GM21423 (cell line): ENCODE measurements around the gene UCHL1.
"Not testable (repeated sequence)": the region's sequence is repeated elsewhere in the genome, so short reads cannot be mapped to it uniquely, and the experiment has no call there.

Source experiments
- ATAC-seq: cut with Tn5 transposase; IDR thresholded peaks from one replicate; pipeline ENCODE4 v1.9.1; 2021; ENCODE audit warnings: mild to moderate bottlenecking, moderate library complexity; ENCODE audit not compliant: unreplicated experiment

UCHL1 gene

GRCh38 chr4:41236032-41236431, 20.7 kb upstream of the UCHL1 start:
- ATAC-seq = no peak

GRCh38 chr4:41236508-41236907, 20.2 kb upstream of the UCHL1 start:
- no peak for ATAC-seq

- no peak for ATAC-seq
These were observed 14.8 kb upstream of the UCHL1 start for GRCh38 chr4:41241919-41242318.

- ATAC-seq = no peak
These were observed 10.7 kb upstream of the UCHL1 start for GRCh38 chr4:41245983-41246382.

GRCh38 chr4:41256131-41256739, 493 bp upstream of the UCHL1 start:
- no peak for ATAC-seq

GRCh38 chr4:41257257-41257901, 651 bp downstream of the UCHL1 start:
- ATAC-seq = peak; percentile 46

GRCh38 chr4:41257906-41258305, 1.2 kb downstream of the UCHL1 start:
- no peak for ATAC-seq

GRCh38 chr4:41258783-41259182, 2.1 kb downstream of the UCHL1 start:
- ATAC-seq = no peak

- ATAC-seq = no peak
These were observed 3.5 kb downstream of the UCHL1 start for GRCh38 chr4:41260116-41260733.

- no peak for ATAC-seq
These were observed 5.5 kb downstream of the UCHL1 start for GRCh38 chr4:41262198-41262597.

GRCh38 chr4:41264212-41264611, 7.5 kb downstream of the UCHL1 start:
- ATAC-seq = no peak

GRCh38 chr4:41267997-41268396, 11.3 kb downstream of the UCHL1 start:
- no peak for ATAC-seq

GRCh38 chr4:41268721-41269517, 12.2 kb downstream of the UCHL1 start:
- ATAC-seq = no peak

GRCh38 chr4:41269682-41270081, 13.0 kb downstream of the UCHL1 start:
- no peak for ATAC-seq

- ATAC-seq = not testable (repeated sequence)
These were observed 19.2 kb downstream of the UCHL1 start for GRCh38 chr4:41275931-41276330.

- no peak for ATAC-seq
These were observed 23.3 kb downstream of the UCHL1 start for GRCh38 chr4:41280010-41280409.

- peak; percentile 95 for ATAC-seq
These were observed 24.4 kb downstream of the UCHL1 start for GRCh38 chr4:41281038-41281634.

GRCh38 chr4:41282366-41282765, 25.6 kb downstream of the UCHL1 start:
- ATAC-seq = no peak

GRCh38 chr4:41285202-41285863, 28.6 kb downstream of the UCHL1 start:
- ATAC-seq = no peak

- ATAC-seq = no peak
These were observed 29.1 kb downstream of the UCHL1 start for GRCh38 chr4:41285864-41286235.

- no peak for ATAC-seq
These were observed 30.3 kb downstream of the UCHL1 start for GRCh38 chr4:41287005-41287404.
